HG03460 (cell line): Measurements from ENCODE around the gene RNF217.
"Not testable (repeated sequence)": the region's sequence is repeated elsewhere in the genome, so short reads cannot be mapped to it uniquely, and the experiment has no call there.

ENCODE experiments used
- ATAC-seq: cut with Tn5 transposase; IDR thresholded peaks from one replicate; pipeline ENCODE4 v1.9.1; 2021; ENCODE audit not compliant: unreplicated experiment

RNF217 gene

DNA sequence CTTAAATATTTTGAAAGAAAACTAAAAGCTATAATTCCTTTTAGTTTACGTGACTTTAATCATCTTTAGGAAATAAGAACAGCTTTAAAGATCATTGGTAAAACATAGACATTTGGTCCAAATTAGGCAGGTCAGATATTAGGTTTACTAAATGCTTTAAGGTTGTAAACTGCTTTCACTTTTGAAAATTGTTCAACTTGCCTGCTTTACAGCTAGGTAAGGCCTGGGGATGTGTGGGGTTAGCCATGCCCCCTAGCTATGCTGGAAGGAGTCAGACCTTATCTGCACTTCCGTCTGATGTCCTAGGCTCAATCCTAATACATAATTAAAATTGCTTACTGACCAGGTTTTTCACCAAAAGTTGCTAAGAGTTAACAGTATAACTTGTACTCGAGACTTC, 160.8 kb downstream of the RNF217 start:
- ATAC-seq = no peak

DNA sequence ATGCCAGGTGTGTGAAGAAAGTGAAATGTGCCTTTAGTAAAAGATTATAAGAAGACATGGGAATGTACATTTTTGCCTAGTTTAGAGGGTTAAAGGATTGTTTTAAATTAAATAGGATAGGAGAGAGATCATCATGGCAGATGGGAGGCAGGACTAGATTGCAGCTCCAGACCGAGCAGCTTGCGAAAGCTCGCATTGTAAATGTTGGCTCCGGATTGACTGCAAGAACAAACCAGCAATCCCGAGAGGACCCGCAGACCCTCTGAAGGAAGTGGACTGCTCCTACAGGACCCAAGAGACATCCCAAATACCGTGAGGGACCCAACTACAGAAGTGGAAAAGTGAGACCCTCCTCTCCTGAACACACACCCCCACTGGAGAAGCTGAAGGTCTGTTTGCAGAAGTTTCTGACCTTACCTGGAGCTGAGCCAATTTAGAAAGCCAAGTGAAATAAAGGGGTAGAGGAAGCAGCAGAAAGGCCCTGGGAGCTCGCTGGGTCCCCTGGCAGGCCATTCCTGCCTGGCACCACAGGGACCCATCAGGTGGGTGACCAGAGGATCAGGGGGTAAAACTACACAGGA, 161.3 kb downstream of the RNF217 start:
- no peak for ATAC-seq

DNA sequence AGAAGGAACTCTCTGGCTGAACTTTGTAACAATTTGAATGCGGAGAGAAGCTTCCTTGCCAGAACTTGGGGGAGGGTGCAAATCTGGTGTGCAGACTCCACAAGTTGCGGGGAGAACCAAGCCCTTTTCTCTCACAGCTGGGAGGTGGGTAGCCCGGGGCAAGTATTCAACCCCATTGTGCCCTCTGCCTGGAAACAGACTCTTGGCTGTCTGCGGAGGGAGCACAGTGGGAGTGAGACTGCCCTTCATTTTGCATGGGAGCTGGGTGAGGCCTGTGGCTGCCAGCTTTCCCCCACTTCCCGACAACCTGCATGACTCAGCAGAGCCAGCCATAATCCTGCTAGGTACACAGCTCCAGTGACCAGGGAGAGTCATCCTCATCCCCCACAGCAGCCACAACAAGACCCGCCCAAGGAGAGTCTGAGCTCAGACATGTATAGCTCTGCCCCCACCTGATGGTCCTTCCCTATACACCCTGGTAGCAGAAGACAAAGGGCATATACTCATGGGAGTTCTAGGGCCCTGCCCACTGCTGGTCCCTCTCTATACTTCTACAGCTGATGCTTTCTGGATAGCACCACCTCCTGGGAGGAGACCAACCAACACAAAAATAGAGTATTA, 161.9 kb downstream of the RNF217 start:
- ATAC-seq = no peak

DNA sequence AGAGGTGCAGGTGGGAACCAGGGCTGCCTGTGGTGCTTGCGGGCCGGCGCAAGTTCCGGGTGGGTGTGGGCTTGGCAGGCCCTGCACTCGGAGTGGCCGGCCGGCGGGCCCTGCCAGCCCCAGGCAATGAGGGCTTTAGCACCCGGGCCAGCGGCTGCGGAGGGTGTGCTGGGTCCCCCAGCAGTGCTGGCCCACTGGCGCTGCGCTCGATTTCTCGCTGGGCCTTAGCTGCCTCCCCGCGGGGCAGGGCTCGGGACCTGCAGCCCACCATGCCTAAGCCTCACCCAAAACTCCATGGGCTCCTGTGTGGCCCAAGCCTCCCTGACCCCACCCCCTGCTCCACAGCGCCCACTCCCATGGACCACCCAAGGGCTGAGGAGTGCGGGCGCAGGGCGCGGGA, 163.6 kb downstream of the RNF217 start:
- not testable (repeated sequence) for ATAC-seq

GRCh38 chr6:125129354-125129753, 167.1 kb downstream of the RNF217 start:
- ATAC-seq = no peak

DNA sequence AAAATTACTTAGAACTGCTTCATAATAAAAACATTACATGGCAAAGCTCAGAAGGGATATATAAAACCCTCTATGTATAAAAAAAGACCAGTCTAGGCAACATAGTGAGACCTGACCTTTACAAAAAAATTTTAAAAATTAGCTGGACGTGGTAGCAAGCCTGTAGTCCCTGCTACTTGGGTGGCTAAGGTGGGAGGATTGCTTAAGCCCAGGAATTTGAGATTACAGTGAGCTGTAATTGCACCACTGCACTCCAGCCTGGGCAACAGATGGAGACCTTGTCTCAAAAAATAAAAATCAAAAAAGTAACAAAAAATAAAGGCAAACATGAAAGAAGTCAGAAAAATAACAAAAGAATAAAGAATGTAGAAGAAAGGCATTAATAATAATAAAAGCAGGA, 169.8 kb downstream of the RNF217 start:
- no peak for ATAC-seq

DNA sequence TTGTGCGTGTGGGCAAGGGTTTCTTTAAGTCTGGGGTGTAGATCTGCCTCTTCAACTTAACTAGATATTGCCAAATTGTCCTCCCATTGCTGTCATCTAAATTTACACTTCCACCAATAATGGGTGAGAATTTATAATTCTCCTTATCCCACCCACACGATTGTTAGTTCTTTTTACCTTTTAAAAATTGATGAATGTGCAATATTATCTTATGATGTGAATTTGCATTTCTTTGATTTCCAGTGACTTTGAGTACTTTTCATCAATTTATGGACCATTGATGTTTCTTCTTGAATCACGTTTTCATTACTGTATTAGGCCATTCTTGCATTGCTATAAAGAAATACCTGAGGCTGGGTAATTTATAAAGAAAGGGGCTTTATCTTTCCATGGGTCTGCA, 174.1 kb downstream of the RNF217 start:
- no peak for ATAC-seq

DNA sequence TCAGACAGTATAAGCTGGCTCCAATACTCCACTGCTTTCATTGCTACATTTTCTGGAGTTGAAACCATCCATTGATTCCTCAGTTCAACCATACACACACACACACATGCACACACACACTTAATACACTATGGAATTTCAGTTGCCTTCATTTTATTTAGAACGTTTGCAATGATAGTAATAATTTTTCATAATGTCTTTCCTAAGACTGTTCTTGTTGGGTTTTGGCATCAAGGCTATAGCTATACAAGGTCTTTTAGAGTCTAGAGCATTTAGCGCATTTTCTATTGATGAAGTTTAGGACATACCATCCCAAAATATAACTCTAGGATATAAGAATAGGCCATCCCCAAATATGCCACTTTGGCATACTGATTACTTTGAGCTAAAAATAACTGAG, 175.8 kb downstream of the RNF217 start:
- no peak for ATAC-seq

DNA sequence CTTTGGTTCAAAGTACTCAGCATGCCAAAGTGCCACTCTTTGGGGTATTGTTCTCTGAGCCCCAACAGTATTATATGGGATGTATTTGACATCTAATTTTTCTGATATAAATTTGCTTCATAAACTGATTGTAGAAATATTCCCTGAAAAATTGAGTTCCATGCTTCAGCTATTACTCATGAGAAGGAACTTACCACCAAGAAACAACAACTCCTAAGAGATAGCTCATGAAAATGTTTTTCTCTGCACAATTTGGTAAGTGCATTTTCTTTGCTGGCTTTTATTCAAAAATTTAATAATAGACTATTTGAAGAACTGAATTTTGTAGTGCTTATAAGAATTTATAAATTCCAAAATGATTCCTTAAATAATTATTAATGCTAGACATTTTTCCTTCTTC, 178.6 kb downstream of the RNF217 start:
- no peak for ATAC-seq
